Choroid plexus epithelial cell (primary cell): Measurements from ENCODE around the gene ITPR1.

Experiments
- DNase-seq: peaks from one replicate; pipeline ENCODE4 v3.0.0-alpha.2; 2010; ENCODE audit warnings: low read depth
- H3K4me3 ChIP-seq: 2 replicates; pipeline ENCODE4 v1.5.1; 2011; ENCODE audit warnings: low read depth, mild to moderate bottlenecking, control low read depth, low read length, moderate library complexity
- TF ChIP-seq, protein P1 (sequence below): conservative IDR thresholded peaks from 2 replicates; pipeline ENCODE4 v1.5.1; 2011; ENCODE audit warnings: low read depth, mild to moderate bottlenecking, control low read depth, inconsistent platforms, low read length, moderate library complexity

Gene ITPR1

DNA sequence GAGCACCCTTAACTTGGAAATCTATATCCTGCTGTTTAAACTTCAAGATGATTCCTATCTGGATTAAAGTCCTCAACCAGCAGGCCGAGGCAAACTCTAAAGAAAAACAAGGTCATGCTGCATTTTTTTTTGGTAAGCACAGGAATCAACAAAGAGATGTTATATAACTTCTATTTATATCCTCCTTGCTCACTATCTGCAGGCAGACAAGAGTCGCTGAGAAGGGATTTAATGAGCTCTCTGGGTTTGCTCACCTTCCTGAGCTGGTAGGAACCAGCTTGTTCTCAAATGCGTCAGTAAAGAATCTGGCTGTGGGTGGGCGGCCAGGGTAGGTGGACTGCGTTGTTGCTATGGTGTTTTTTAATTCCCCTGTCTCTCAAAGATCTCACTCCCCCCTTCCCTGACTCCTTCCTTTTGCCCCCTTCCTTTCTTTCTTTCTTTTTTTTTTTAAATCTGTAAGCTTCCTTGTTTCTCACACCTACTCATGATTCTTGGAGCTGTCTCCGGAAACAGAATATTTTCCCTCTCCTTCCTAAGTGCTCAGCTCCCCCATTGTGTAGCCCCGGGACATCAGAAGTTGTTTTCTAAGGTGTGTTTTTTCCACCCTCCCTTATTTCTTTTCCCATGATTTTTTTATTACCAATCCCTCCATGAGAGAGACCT lies 257.3 kb downstream of the ITPR1 start:
- DNase-seq: peak; percentile 48
- H3K4me3 ChIP-seq: no peak overlapping the region
- TF ChIP-seq, protein P1, sequence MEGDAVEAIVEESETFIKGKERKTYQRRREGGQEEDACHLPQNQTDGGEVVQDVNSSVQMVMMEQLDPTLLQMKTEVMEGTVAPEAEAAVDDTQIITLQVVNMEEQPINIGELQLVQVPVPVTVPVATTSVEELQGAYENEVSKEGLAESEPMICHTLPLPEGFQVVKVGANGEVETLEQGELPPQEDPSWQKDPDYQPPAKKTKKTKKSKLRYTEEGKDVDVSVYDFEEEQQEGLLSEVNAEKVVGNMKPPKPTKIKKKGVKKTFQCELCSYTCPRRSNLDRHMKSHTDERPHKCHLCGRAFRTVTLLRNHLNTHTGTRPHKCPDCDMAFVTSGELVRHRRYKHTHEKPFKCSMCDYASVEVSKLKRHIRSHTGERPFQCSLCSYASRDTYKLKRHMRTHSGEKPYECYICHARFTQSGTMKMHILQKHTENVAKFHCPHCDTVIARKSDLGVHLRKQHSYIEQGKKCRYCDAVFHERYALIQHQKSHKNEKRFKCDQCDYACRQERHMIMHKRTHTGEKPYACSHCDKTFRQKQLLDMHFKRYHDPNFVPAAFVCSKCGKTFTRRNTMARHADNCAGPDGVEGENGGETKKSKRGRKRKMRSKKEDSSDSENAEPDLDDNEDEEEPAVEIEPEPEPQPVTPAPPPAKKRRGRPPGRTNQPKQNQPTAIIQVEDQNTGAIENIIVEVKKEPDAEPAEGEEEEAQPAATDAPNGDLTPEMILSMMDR: no peak

DNA sequence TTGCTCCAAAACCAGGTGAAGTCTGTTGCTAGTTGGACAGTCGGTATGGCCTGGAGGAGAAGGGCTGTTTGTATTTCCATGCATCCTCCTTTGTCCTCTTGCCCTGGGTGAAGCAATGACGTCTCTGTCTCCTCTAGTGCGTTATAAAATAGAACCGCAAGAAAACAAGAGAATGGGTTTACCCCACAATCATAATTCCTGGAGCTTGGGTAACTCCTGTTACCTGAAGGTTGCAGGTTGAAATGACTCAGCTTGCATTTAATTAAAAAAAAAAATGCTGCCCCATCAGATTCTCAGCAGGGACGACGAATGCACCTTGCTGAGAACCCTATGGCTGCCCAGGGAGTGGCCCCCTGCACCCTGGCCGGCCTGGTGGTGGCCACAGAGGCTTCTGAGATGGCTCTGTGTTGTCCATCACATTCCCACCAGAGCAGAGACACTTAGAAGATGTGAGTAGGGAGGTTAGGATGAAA lies 257.9 kb downstream of the ITPR1 start:
- TF ChIP-seq, protein P1: no peak
- DNase-seq: no peak
- H3K4me3 ChIP-seq: no peak overlapping the region

DNA sequence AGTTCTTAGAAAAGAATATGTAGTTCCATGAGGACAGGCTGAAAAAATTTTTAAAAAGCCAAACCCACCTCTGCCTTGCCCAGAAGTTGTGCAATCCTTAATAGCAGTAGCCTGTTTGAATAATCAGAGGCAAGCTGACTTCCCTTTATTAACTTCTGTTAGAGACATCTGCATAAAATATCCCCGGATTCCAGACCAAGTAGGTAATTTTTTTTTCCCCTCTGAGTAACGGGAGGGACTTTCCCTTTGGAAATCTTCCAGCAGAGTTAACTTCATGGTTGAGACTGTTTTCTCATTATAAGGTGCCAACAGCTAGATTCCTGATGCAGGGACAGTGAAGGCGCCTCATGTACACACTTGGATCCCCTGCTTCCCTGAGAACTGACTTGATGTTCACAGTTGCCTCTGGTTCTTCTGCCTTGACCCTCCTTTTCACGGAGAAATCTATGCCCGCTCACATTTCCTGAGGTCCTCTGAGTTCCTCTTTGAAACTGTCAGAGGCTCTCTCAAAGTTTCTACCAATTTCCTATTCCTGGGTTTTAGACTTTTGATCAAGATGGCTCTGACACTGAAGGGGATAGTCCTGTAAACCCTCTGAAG lies 258.5 kb downstream of the ITPR1 start:
- H3K4me3 ChIP-seq: no peak overlapping the region
- peak; percentile 87 for DNase-seq
- TF ChIP-seq, protein P1: no peak

DNA sequence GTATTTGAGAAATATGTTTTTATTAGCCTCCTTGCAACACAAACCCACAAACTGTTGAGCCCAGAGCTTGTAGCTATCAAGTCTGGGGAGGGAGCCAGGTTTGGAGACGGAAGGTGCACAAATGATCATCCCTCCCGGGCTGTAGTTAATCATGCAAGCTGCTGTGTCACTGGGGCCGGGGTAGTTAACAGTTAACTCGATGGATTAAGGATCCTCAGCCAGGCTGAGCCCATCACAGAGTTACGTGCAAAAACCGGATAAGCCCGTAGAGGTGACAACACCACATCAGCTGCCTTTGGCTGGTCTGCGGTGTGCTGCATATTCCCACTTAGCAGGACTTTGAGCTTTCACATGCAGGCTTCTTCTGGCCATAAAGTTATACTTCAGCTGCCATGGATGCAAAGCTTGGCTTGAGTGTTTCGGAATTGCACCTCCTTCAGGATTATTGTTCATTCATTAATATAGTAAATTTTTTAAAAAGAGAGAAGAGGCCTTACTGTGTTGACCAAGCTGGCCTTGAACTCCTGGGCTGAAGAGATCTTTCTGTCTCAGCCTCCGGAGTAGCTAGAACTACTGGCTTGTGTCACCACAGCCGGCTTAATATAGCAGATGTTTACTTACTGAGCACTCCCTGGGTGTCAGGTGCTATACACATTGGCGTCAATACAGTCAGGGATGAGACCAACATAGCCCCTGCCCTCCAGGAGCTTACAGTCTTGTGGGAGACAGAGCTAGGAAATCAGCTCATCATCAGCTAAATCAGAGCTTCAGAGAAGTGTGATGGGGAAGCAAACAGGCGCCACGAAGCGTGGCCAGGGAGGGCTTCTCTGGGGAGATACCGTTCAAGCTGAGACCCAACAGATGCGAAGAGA lies 259.3 kb downstream of the ITPR1 start:
- H3K4me3 ChIP-seq: no peak overlapping the region
- TF ChIP-seq, protein P1: no peak
- DNase-seq: peak; percentile 79

DNA sequence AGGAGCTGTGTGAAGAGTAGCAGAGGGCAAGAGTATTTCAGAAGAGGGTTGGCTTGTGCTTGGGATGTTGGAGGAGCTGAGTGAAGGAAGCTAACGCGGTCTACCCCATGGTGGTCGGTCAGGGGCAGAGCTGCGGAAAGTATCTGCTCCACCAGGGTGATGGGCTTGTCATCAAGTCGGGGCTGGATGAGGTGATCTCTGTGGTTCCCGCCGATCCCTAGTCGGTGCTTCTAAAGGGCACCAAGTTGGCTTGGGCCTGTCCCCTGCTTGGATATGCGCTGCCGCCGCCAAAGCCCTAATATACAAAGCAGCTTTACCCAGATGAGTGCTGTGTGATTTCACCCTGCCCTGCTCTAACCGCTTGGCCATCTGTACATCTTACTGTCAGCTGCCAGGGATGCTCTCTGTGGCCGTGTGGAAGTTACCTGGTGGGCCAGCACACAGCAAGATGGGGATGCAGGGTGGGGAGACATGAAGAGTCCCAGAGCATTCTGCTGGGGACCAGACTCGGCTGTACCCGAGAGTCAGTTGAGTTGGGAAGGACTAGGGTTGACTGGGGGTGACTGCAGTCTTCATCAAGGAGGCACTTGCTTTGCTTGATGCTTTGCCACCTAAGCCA lies 260.0 kb downstream of the ITPR1 start:
- DNase-seq: no peak
- H3K4me3 ChIP-seq: no peak overlapping the region
- TF ChIP-seq, protein P1: no peak

DNA sequence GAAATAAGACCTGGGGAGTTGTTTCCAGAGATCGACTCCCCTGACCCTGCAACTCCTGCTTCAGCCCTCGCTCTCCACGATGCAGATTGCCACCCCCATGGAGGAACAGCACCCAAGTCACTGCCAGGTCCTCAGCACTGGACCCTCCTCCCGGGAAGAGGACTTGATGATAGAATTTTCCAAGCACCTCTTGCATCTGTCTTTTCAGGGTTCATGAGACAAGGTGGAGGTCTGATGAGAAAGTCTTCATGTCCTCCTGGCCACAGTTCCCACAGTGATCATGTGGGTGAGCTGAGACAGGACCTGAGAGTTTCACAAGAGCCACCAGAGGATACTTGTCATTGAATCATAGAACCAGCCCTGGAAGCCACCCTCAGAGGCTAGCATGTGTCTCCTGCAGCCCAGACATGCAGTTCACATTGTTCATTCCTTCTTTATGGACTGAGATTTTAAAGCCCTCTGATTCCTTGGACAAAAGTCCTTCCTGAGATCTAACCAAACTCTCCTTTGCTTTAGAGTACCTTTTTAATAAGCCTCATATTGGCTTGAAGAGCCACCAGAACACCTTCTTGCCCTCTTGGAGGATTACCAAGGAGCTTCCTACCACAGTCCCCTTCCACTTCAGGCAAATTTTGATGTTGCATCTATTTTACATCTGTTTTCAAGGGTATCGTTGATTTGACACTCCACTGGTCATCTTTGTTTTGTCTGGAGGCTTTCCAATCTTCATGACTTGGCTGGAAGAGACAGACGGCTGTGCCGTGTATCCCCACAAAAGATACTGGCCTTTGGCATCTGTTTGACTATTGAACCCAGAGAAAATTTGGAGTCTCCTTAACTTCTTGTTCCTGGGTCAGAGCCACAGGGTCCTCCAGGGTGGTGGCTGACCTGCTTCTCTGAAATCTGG lies 261.3 kb downstream of the ITPR1 start:
- TF ChIP-seq, protein P1: no peak
- DNase-seq: no peak
- no peak overlapping the region for H3K4me3 ChIP-seq
